CD14-positive monocyte (primary cell): ENCODE measurements around the gene SPRN. TPM values are rescaled to one million over a fixed set of nuclear protein-coding genes. Genes with fewer than 3 reads are reported as not detected.
A peak's percentile ranks its signal among the peaks of the same experiment; 100 is the strongest.

Source experiments
- DNase-seq, 3 donors: peaks; one replicate each; pipeline ENCODE4 v3.0.0-alpha.2; 2011 to 2022
- H2AFZ ChIP-seq: 2 replicates; pipeline ENCODE4 v1.6.0; 2012; ENCODE audit warnings: mild to moderate bottlenecking, low read depth, low read length, inconsistent platforms; ENCODE audit not compliant: insufficient read depth, poor library complexity, severe bottlenecking
- H3K27ac ChIP-seq, 2 donors: 1 replicate in 1 of 2; 2 replicates in 1 of 2; pipeline ENCODE4 v1.5.1; 2012 to 2013; ENCODE audit warnings: low read length in 2 of 2, control low read depth in 1 of 2, inconsistent platforms in 1 of 2, low read depth in 1 of 2, mild to moderate bottlenecking in 1 of 2
- H3K27me3 ChIP-seq, 2 donors: one replicate each; pipeline versions ENCODE4 v1.6.0 to v1.6.1; 2011 to 2013; ENCODE audit warnings: low read length in 2 of 2; ENCODE audit not compliant: control insufficient read depth in 2 of 2, insufficient read depth in 2 of 2
- H3K36me3 ChIP-seq, 2 donors: replicated peaks in 1 of 2; 1 replicate in 1 of 2; 2 replicates in 1 of 2; pipeline versions ENCODE4 v1.5.1 to v1.6.1; 2012 to 2013; ENCODE audit warnings: low read length in 2 of 2, control low read depth in 1 of 2, inconsistent platforms in 1 of 2, mild to moderate bottlenecking in 1 of 2; ENCODE audit not compliant: insufficient read depth in 2 of 2, control insufficient read depth in 1 of 2
- H3K4me1 ChIP-seq, 2 donors: 1 replicate in 1 of 2; 2 replicates in 1 of 2; pipeline versions ENCODE4 v1.5.1 to v1.6.1; 2012 to 2013; ENCODE audit warnings: low read length in 2 of 2, control low read depth in 1 of 2, inconsistent platforms in 1 of 2, mild to moderate bottlenecking in 1 of 2, moderate library complexity in 1 of 2; ENCODE audit not compliant: insufficient read depth in 2 of 2, control insufficient read depth in 1 of 2
- H3K4me2 ChIP-seq: replicated peaks from 2 replicates; pipeline ENCODE3; 2012; ENCODE audit warnings: low read length, moderate library complexity, mild to moderate bottlenecking; ENCODE audit not compliant: poor library complexity, severe bottlenecking; ENCODE audit errors: extremely low read depth
- H3K4me3 ChIP-seq, 3 experiments: fragments of 200-600 bp in 1 of 3; sonication (generic) in 1 of 3; replicated peaks in 1 of 3; 1 replicate in 2 of 3; 2 replicates in 1 of 3; pipeline ENCODE4 v1.5.1; 2011 to 2013; ENCODE audit warnings: low read length in 3 of 3, mild to moderate bottlenecking in 3 of 3, control low read depth in 2 of 3, low read depth in 2 of 3, inconsistent platforms in 1 of 3, moderate library complexity in 1 of 3
- H3K79me2 ChIP-seq: 2 replicates; pipeline ENCODE4 v1.6.0; 2012; ENCODE audit warnings: mild to moderate bottlenecking, control low read depth, inconsistent platforms, low read length, moderate library complexity; ENCODE audit not compliant: insufficient read depth
- H3K9ac ChIP-seq: 2 replicates; pipeline ENCODE4 v1.6.0; 2017; ENCODE audit warnings: low read length, mild to moderate bottlenecking; ENCODE audit not compliant: insufficient read depth, poor library complexity, severe bottlenecking
- H3K9me3 ChIP-seq, 2 donors: replicated peaks in 1 of 2; 1 replicate in 1 of 2; 2 replicates in 1 of 2; pipeline versions ENCODE4 v1.5.1 to v1.6.1; 2012 to 2013; ENCODE audit warnings: low read length in 2 of 2, control low read depth in 1 of 2; ENCODE audit not compliant: control insufficient read depth in 1 of 2, insufficient read depth in 1 of 2
- H4K20me1 ChIP-seq: 2 replicates; pipeline ENCODE4 v1.6.0; 2012; ENCODE audit warnings: mild to moderate bottlenecking, low read length, control low read depth, moderate library complexity; ENCODE audit not compliant: insufficient read depth
- H3K27ac Mint-ChIP-seq, 7 donors: one replicate each; pipeline ENCODE4 v1.8.0; 2020; ENCODE audit warnings: mild to moderate bottlenecking in 7 of 7, mixed read lengths in 7 of 7, moderate library complexity in 6 of 7, inconsistent platforms in 2 of 7
- H3K27me3 Mint-ChIP-seq, 3 donors: one replicate each; pipeline ENCODE4 v1.8.0; 2021 to 2022; ENCODE audit warnings: low read depth in 3 of 3, mild to moderate bottlenecking in 3 of 3, mixed read lengths in 3 of 3, moderate library complexity in 3 of 3, inconsistent platforms in 1 of 3
- H3K36me3 Mint-ChIP-seq, 2 donors: one replicate each; pipeline ENCODE4 v1.8.0; 2020; ENCODE audit warnings: mixed read lengths in 2 of 2, inconsistent platforms in 1 of 2, mild to moderate bottlenecking in 1 of 2
- H3K4me1 Mint-ChIP-seq: one replicate; pipeline ENCODE4 v1.8.0; 2020; ENCODE audit warnings: mild to moderate bottlenecking, mixed read lengths
- H3K4me3 Mint-ChIP-seq, 2 donors: one replicate each; pipeline ENCODE4 v1.8.0; 2020; ENCODE audit warnings: mild to moderate bottlenecking in 2 of 2, mixed read lengths in 2 of 2, moderate library complexity in 1 of 2
- H3K9me3 Mint-ChIP-seq, 7 donors: one replicate each; pipeline ENCODE4 v1.8.0; 2020 to 2022; ENCODE audit warnings: mixed read lengths in 7 of 7, mild to moderate bottlenecking in 6 of 7, moderate library complexity in 6 of 7, inconsistent platforms in 2 of 7
- CTCF ChIP-seq: fragments of 200-600 bp; IDR thresholded peaks from one replicate; pipeline ENCODE4 v1.8.0; 2022; ENCODE audit warnings: antibody characterized with exemption, mild to moderate bottlenecking
- WGBS: methylation state at CpG from one replicate; pipeline ENCODE4 v1.1.5; 2013; ENCODE audit warnings: missing lambda C conversion rate; ENCODE audit not compliant: insufficient coverage; 5-methylcytosine and 5-hydroxymethylcytosine counted together
- intact Hi-C, 2 donors: fragments of 100-400 bp; cut with micrococcal nuclease; formaldehyde crosslinking; loops; one replicate each; pipeline versions ENCODE4 v1.15.0 to v1.15.1; 2023
- polyA plus RNA-seq, 3 donors: library from polyadenylated mRNA; depleted of rRNA in 1 of 3; unstranded in 2 of 3; stranded (reverse) in 1 of 3; fragments of 300-500 nt in 2 of 3; fragments of >200 nt in 1 of 3; fragmentation: Illumina TruSeq in 2 of 3; gene quantifications; 1 replicate in 2 of 3; 2 replicates in 1 of 3; pipeline ENCODE4 v1.2.3, GENCODE V29; 2012 to 2021

Gene SPRN
- polyA plus RNA-seq, 3 donors, result not detected

DNA sequence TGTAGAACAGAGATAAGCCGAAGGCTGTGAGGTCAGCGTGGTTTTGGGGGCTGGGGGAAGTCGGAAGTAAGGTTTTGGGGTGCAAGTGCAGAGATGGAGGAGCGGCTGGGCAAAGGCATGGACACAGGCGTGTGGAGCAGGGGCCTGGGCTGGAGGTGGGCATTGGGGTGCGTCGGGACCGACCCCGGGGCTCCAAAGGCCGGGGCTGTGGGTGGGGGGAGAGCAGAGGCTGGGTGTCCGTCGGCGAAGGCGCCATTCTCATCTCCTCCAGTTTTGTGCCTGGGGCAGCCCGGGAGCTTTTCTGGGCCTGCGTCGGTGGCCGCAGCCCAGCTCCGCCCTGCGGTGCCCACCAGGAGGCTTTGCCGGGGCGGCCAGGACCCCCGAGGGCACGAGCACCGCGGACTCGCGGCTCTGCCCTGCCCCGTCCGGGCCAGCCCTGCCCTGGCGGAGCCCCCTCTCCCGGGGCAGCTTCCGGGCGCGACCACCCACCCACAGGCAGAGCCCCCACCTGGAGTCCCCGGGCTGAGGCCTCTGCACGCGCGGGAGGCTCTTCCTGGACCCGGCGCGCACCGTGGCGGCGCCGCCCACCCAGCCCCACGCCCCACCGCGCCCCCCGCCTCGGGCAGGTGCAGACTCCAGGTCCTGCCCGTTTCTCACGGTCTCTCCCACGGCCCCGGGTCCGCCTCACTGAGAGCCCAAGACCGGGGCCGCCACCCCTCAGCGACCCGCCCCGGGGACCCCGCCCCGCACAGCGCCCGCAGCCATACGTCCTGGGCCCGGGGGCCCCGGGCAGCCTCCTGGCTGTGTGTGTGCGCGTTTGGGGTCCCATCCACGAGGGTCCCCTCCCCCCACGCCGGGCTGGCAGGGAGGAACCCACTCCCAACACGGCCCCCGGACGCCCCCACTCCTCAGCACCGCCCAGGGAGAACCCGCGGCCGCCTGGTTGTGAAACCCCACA lies 21.6 kb upstream of the SPRN start:
- H3K36me3 ChIP-seq, result no peaks in the 10 kb centered on the region
- Mint-ChIP-seq H3K9me3 (peaks cover 29 to 44% (median 38%) of the 10 kb centered on the region in 7 donors), H3K4me3 (no peak overlapping the region), H3K4me1 (peaks cover 14% of the 10 kb centered on the region), H3K27ac (no peak overlapping the region), H3K27me3 (peaks cover 8 to 12% (median 9%) of the 10 kb centered on the region in 3 donors), H3K36me3 (no peaks in the 10 kb centered on the region)
- no peak overlapping the region for H3K27ac ChIP-seq
- peaks cover 8 to 13% of the 10 kb centered on the region in 2 donors for H3K4me1 ChIP-seq
- H3K4me2 ChIP-seq, result no peak overlapping the region
- 53% methylated on average over 68 of the region's 80 CpGs for WGBS
- intact Hi-C loops, result no loop called here
- no peak overlapping the region for H3K9ac ChIP-seq
- DNase-seq, result no peak
- H4K20me1 ChIP-seq, result no peaks in the 10 kb centered on the region
- no peak overlapping the region for H2AFZ ChIP-seq
- no peak overlapping the region for H3K4me3 ChIP-seq
- no peaks in the 10 kb centered on the region for H3K79me2 ChIP-seq
- TF ChIP-seq CTCF, result no peak
- peaks cover 0 to 2% of the 10 kb centered on the region in 2 donors for H3K27me3 ChIP-seq
- H3K9me3 ChIP-seq, result peaks cover 30 to 41% of the 10 kb centered on the region in 2 donors

GRCh38 chr10:133445268-133445732 lies 20.9 kb upstream of the SPRN start:
- H3K36me3 Mint-ChIP-seq, result no peaks in the 10 kb centered on the region
- H3K9ac ChIP-seq, result no peak overlapping the region
- H3K79me2 ChIP-seq, result no peaks in the 10 kb centered on the region
- H2AFZ ChIP-seq, result no peak overlapping the region
- WGBS, result 96% methylated on average over 16 of the region's 22 CpGs
- H3K36me3 ChIP-seq, result no peaks in the 10 kb centered on the region
- peaks cover 14% of the 10 kb centered on the region for H3K4me1 Mint-ChIP-seq
- no peak for TF ChIP-seq CTCF
- H3K4me2 ChIP-seq, result no peak overlapping the region
- peaks cover 8 to 13% of the 10 kb centered on the region in 2 donors for H3K4me1 ChIP-seq
- H3K4me3 Mint-ChIP-seq, result no peak overlapping the region
- peaks cover 5 to 12% (median 8%) of the 10 kb centered on the region in 3 donors for H3K27me3 Mint-ChIP-seq
- H3K27ac Mint-ChIP-seq, result no peak overlapping the region
- peaks cover 30 to 41% of the 10 kb centered on the region in 2 donors for H3K9me3 ChIP-seq
- no peak overlapping the region for H3K27ac ChIP-seq
- DNase-seq, result peak in 1 of 3 donors; percentile 2
- H3K27me3 ChIP-seq, result peaks cover 0 to 2% of the 10 kb centered on the region in 2 donors
- no peaks in the 10 kb centered on the region for H4K20me1 ChIP-seq
- H3K4me3 ChIP-seq, result no peak overlapping the region
- intact Hi-C loops, result no loop called here
- peaks cover 29 to 44% (median 38%) of the 10 kb centered on the region in 7 donors for H3K9me3 Mint-ChIP-seq
